ENCODE data around the gene PUM1.

Gene PUM1

DNA sequence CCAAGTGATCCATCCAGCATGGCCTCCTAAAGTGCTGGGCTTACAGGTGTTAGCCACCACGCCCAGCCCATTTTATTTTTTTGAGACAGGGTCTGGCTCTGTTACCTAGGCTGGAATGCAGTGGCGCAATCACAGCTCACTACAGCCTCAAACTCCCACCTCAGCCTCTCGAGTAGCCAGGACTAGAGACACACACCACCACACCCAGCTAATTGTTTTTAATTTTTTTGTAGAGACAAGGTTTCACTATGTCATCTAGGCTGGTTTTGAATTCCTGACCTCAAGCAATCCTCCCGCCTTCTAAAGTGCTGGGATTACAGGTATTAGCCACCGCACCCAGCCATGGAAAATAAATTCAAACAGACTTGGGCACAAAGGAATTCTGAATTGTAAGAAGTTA is 31.9 kb downstream of the PUM1 start:
- Histone ChIP-seq H3K27me3 (ENCODE audit: insufficient read depth, low read length, poor library complexity) (no peaks in the 10 kb centered on the region), H3K4ac (ENCODE audit: low read depth, low read length) (no peak overlapping the region), H3K23ac (ENCODE audit: low read length) (no peak overlapping the region), H3K4me3 (ENCODE audit: low read length) (no peak overlapping the region), H3K4me1 (ENCODE audit: control insufficient read depth, low read depth, low read length) (peaks cover 4% of the 10 kb centered on the region), H3K4me2 (ENCODE audit: low read length) (no peak overlapping the region), H2AK5ac (ENCODE audit: low read length) (no peak overlapping the region), H4K8ac (ENCODE audit: low read depth, low read length) (no peak overlapping the region), H3K27ac (ENCODE audit: low read depth, low read length) (no peak overlapping the region), H2BK15ac (replicated peaks; ENCODE audit: low read depth) (no peak overlapping the region), H3K18ac (ENCODE audit: low read length) (no peak overlapping the region), H3K79me2 (ENCODE audit: control insufficient read depth, insufficient read depth, low read length) (peaks cover 86% of the 10 kb centered on the region), H2BK5ac (ENCODE audit: low read length) (no peak overlapping the region), H4K5ac (ENCODE audit: low read length) (no peak overlapping the region), H3K56ac (ENCODE audit: low read length) (no peak overlapping the region), H3K36me3 (ENCODE audit: control insufficient read depth, insufficient read depth, low read length) (peaks cover 2% of the 10 kb centered on the region), H3K79me1 (ENCODE audit: low read length) (peaks cover 13% of the 10 kb centered on the region), H2BK120ac (ENCODE audit: low read depth, low read length) (no peak overlapping the region), H3K9ac (ENCODE audit: low read length) (no peak overlapping the region)
- WGBS (ENCODE audit: extremely low coverage, insufficient coverage, low lambda C conversion rate): no CpG with 5 or more reads among the region's 5 CpGs
- peak; percentile 26 for DNase-seq

DNA sequence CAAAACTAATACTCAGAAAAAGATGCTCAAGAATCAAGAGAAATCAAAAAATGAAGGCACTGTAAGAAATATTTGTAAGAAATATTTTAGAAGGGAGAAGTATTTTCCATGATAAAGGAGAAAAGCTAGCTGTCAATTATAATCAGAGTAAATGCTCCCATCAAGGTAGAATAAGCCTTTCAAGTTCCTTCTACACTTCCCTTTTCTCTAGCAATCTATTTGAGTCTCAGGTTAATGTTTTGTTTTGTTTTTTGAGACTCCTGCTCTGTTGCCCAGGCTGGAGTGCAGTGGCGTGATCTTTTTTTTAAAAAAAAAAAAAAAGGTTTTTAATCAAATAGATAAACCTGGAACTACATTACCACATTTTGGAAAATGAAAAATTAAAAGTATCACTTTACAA is 33.3 kb downstream of the PUM1 start:
- WGBS (ENCODE audit: extremely low coverage, insufficient coverage, low lambda C conversion rate): no CpG with 5 or more reads among the region's 1 CpG

DNA sequence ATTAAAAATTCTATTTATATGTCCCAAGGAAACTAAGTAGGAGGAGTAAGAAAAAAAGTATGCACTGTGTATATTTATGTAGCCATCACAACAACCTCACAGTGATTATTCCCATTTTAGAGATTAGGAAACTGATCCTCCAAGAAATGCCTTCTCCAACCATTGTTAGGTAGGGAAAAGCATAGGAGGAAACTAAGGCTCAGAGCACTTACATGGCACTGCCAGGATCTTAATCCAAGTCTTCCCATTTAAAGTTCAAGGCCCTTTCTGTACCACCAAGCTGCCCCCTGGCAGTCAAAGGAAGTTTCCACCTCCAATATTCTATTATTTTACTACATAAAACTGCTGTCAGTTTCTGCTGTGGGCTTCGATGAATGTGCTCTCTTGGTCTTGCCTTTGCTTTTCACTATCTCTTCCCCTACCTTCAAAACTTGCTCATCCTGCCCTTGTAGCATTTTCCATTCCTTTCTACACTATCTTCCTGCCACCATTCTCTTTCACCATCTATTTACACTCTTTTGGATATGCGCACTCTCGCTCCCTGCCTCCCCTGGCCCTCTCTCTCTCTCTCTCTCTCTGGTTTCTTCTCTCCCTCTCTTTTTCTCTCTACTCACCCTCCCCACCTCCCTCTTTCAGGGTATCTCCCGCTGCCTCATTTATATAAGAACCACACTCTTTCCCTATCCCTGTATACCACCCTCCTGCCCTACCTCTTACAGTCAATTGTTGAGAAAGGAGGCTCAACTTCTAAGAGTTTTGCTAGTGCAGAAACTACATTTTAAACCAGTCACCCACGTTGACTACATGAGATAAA is 34.0 kb downstream of the PUM1 start:
- H3K56ac ChIP-seq (ENCODE audit: low read length): no peak overlapping the region
- H2AK5ac ChIP-seq (ENCODE audit: low read length): no peak overlapping the region
- H3K9ac ChIP-seq (ENCODE audit: low read length): no peak overlapping the region
- H3K18ac ChIP-seq (ENCODE audit: low read length): no peak overlapping the region
- peaks cover 14% of the 10 kb centered on the region for H3K79me1 ChIP-seq (ENCODE audit: low read length)
- no peak overlapping the region for H3K4me2 ChIP-seq (ENCODE audit: low read length)
- H3K79me2 ChIP-seq (ENCODE audit: control insufficient read depth, insufficient read depth, low read length): peaks cover 78% of the 10 kb centered on the region
- no CpG with 5 or more reads among the region's 5 CpGs for WGBS (ENCODE audit: extremely low coverage, insufficient coverage, low lambda C conversion rate)
- H2BK15ac ChIP-seq (replicated peaks; ENCODE audit: low read depth): no peak overlapping the region
- no peak overlapping the region for H4K8ac ChIP-seq (ENCODE audit: low read depth, low read length)
- no peak overlapping the region for H3K4me3 ChIP-seq (ENCODE audit: low read length)
- peaks cover 1% of the 10 kb centered on the region for H3K36me3 ChIP-seq (ENCODE audit: control insufficient read depth, insufficient read depth, low read length)
- no peak overlapping the region for H3K4ac ChIP-seq (ENCODE audit: low read depth, low read length)
- H2BK5ac ChIP-seq (ENCODE audit: low read length): no peak overlapping the region
- no peak overlapping the region for H3K23ac ChIP-seq (ENCODE audit: low read length)
- peaks cover 4% of the 10 kb centered on the region for H3K4me1 ChIP-seq (ENCODE audit: control insufficient read depth, low read depth, low read length)
- H3K27me3 ChIP-seq (ENCODE audit: insufficient read depth, low read length, poor library complexity): no peaks in the 10 kb centered on the region
- no peak overlapping the region for H2BK120ac ChIP-seq (ENCODE audit: low read depth, low read length)
- H3K27ac ChIP-seq (ENCODE audit: low read depth, low read length): no peak overlapping the region
- no peak overlapping the region for H4K5ac ChIP-seq (ENCODE audit: low read length)
- DNase-seq: peak; percentile 26

More for the DNA sequence above, 33.3 kb downstream of the PUM1 start:
- H2BK120ac ChIP-seq (ENCODE audit: low read depth, low read length): no peak overlapping the region
- no peak overlapping the region for H3K56ac ChIP-seq (ENCODE audit: low read length)
- no peak overlapping the region for H3K4ac ChIP-seq (ENCODE audit: low read depth, low read length)
- no peak overlapping the region for H4K5ac ChIP-seq (ENCODE audit: low read length)
- H3K79me2 ChIP-seq (ENCODE audit: control insufficient read depth, insufficient read depth, low read length): peaks cover 83% of the 10 kb centered on the region
- H3K27me3 ChIP-seq (ENCODE audit: insufficient read depth, low read length, poor library complexity): no peaks in the 10 kb centered on the region
- peaks cover 2% of the 10 kb centered on the region for H3K36me3 ChIP-seq (ENCODE audit: control insufficient read depth, insufficient read depth, low read length)
- H3K23ac ChIP-seq (ENCODE audit: low read length): no peak overlapping the region
- H3K9ac ChIP-seq (ENCODE audit: low read length): no peak overlapping the region
- DNase-seq: no peak
- H3K18ac ChIP-seq (ENCODE audit: low read length): no peak overlapping the region
- H2BK5ac ChIP-seq (ENCODE audit: low read length): no peak overlapping the region
- no peak overlapping the region for H3K4me2 ChIP-seq (ENCODE audit: low read length)
- H3K4me1 ChIP-seq (ENCODE audit: control insufficient read depth, low read depth, low read length): peaks cover 4% of the 10 kb centered on the region
- peaks cover 16% of the 10 kb centered on the region for H3K79me1 ChIP-seq (ENCODE audit: low read length)
- H4K8ac ChIP-seq (ENCODE audit: low read depth, low read length): no peak overlapping the region
- H2BK15ac ChIP-seq (replicated peaks; ENCODE audit: low read depth): no peak overlapping the region
- no peak overlapping the region for H2AK5ac ChIP-seq (ENCODE audit: low read length)
- no peak overlapping the region for H3K4me3 ChIP-seq (ENCODE audit: low read length)
- no peak overlapping the region for H3K27ac ChIP-seq (ENCODE audit: low read depth, low read length)

DNA sequence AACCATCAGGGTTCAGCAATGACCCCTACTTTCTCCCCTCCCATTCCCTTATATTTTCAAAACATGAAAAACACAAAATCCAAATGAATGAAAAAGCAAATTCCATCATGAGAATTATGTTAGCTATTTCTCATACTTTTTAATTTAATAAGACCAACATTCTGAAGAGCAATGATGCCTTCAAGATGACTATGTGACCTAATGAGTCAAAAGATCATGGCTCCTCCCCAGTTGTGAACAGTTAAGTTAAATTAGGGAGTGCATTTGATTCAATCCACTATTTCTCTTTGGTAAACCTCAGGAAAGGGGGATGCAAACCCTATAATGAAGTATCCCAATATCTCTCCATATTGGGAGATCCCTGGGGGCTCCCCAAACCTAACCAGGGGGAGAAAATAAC is 36.5 kb downstream of the PUM1 start:
- Histone ChIP-seq H3K4me3 (ENCODE audit: low read length) (no peak overlapping the region), H2BK120ac (ENCODE audit: low read depth, low read length) (no peak overlapping the region), H2BK5ac (ENCODE audit: low read length) (no peak overlapping the region), H3K27ac (ENCODE audit: low read depth, low read length) (no peak overlapping the region), H3K23ac (ENCODE audit: low read length) (no peak overlapping the region), H3K4me2 (ENCODE audit: low read length) (no peak overlapping the region), H3K18ac (ENCODE audit: low read length) (no peak overlapping the region), H3K56ac (ENCODE audit: low read length) (no peak overlapping the region), H3K27me3 (ENCODE audit: insufficient read depth, low read length, poor library complexity) (no peaks in the 10 kb centered on the region), H4K8ac (ENCODE audit: low read depth, low read length) (no peak overlapping the region), H3K79me1 (ENCODE audit: low read length) (peaks cover 13% of the 10 kb centered on the region), H3K79me2 (ENCODE audit: control insufficient read depth, insufficient read depth, low read length) (peaks cover 69% of the 10 kb centered on the region), H2AK5ac (ENCODE audit: low read length) (no peak overlapping the region), H4K5ac (ENCODE audit: low read length) (no peak overlapping the region), H3K4me1 (ENCODE audit: control insufficient read depth, low read depth, low read length) (peaks cover 4% of the 10 kb centered on the region), H3K9ac (ENCODE audit: low read length) (no peak overlapping the region), H3K4ac (ENCODE audit: low read depth, low read length) (no peak overlapping the region), H2BK15ac (replicated peaks; ENCODE audit: low read depth) (no peak overlapping the region), H3K36me3 (ENCODE audit: control insufficient read depth, insufficient read depth, low read length) (no peaks in the 10 kb centered on the region)
- no peak for DNase-seq

DNA sequence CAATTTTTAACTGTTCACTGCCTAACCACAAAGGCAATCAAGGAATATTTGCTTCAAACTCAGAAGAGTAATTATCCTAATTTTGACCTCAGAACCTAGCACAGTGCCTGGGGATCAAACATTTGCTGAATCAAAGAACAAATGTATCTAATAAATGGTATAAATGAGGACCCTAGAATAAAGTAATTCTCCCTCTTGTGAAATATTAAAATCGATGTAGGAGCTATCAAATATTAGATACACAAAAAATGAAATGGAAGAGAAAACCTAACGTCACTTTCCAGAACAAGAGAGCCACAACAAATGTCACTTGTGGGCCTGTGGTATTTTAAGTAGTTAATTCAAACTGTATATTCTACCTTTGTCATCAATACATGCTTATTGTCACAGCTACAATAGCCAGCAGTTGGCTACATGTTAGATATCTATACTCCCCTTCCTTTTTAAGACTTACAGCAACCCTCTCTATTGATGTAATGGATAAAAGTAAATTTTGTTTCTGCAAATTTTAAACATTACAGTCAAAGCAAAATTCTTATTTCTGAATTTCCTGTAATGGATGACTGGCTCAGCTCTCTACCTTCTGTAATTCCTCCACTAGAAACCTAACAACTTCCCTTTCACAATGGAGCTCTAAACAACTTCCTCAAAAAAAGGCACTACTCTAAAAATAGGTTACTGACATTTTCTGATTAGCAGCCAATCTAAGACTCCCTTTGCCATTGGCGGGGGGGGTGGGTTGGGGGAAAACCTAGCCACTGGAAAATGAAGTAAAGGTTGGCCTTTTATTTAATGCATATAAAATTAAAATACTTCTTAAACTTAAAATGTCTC is 37.6 kb downstream of the PUM1 start:
- Histone ChIP-seq H3K4ac (ENCODE audit: low read depth, low read length) (no peak overlapping the region), H3K79me2 (ENCODE audit: control insufficient read depth, insufficient read depth, low read length) (peaks cover 70% of the 10 kb centered on the region), H3K4me1 (ENCODE audit: control insufficient read depth, low read depth, low read length) (peaks cover 4% of the 10 kb centered on the region), H3K27me3 (ENCODE audit: insufficient read depth, low read length, poor library complexity) (no peaks in the 10 kb centered on the region), H3K36me3 (ENCODE audit: control insufficient read depth, insufficient read depth, low read length) (no peaks in the 10 kb centered on the region), H3K4me3 (ENCODE audit: low read length) (no peak overlapping the region), H3K56ac (ENCODE audit: low read length) (no peak overlapping the region), H2BK120ac (ENCODE audit: low read depth, low read length) (no peak overlapping the region), H2BK5ac (ENCODE audit: low read length) (no peak overlapping the region), H3K23ac (ENCODE audit: low read length) (no peak overlapping the region), H3K27ac (ENCODE audit: low read depth, low read length) (no peak overlapping the region), H3K79me1 (ENCODE audit: low read length) (peaks cover 11% of the 10 kb centered on the region), H4K8ac (ENCODE audit: low read depth, low read length) (no peak overlapping the region), H2BK15ac (replicated peaks; ENCODE audit: low read depth) (no peak overlapping the region), H3K18ac (ENCODE audit: low read length) (no peak overlapping the region), H4K5ac (ENCODE audit: low read length) (no peak overlapping the region), H2AK5ac (ENCODE audit: low read length) (no peak overlapping the region), H3K4me2 (ENCODE audit: low read length) (no peak overlapping the region), H3K9ac (ENCODE audit: low read length) (no peak overlapping the region)
- WGBS (ENCODE audit: extremely low coverage, insufficient coverage, low lambda C conversion rate): no CpG with 5 or more reads among the region's 3 CpGs
- DNase-seq: no peak
